ENCODE results near the gene CITED2.

The CITED2 gene

DNA sequence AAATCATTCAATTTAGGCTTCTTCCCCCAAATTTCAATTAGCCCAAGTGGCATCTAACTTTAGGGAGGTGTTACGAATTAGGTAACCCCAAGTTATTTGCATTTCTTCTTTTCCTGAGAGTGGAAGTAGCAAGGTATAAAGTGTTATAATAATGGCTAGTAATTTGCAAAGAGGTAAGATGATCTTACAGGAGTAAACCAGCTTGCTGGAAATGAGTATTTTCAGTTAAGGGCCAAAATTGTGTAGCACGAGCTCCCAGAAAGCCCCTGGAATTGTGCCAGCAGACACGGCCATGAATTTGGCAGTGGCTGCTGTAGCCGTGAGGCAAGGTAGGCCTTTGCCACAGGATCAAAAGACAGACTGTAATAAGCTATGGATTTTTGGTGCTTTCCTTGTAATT lies 38.0 kb downstream of the CITED2 start:
- in situ Hi-C loops (cut with MboI; ENCODE audit: low sequenced_read_pairs): no loop called here

DNA sequence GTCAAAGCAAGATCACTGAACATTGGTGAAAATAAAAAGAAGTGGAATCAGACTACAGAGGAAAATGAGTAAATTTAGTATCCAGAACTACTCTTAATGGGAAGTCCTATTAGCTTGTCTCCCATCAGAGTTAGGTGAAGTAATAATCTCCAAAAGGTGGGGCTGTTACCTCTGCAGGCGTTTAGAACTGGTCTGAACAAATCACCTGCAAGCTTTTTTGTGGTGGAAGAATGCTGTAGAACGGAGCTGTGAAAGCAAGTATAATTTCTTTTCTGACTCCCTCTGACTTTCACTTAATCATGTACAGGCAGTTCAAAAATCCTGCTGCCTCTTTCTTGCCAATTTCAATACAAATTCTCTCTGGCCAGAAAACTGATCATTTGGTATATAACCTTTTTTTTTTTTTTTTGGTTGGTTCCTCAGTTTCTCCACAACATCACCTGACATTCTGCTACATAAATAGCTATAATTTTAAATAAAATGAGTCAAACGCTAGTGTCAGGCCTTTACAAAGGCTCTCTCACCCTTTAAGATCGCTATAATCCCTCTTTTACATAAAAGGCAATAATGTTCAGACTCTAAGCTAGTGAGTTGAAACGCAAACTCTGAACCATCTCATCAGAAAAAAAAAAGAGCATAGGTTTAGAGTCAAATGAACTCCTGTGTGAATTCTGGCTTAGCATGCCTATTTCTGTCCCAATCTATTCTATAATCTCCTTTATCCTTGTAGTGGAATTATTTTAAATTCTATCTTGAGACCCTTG lies 38.8 kb downstream of the CITED2 start:
- in situ Hi-C loops (cut with MboI; ENCODE audit: low sequenced_read_pairs): no loop called here

DNA sequence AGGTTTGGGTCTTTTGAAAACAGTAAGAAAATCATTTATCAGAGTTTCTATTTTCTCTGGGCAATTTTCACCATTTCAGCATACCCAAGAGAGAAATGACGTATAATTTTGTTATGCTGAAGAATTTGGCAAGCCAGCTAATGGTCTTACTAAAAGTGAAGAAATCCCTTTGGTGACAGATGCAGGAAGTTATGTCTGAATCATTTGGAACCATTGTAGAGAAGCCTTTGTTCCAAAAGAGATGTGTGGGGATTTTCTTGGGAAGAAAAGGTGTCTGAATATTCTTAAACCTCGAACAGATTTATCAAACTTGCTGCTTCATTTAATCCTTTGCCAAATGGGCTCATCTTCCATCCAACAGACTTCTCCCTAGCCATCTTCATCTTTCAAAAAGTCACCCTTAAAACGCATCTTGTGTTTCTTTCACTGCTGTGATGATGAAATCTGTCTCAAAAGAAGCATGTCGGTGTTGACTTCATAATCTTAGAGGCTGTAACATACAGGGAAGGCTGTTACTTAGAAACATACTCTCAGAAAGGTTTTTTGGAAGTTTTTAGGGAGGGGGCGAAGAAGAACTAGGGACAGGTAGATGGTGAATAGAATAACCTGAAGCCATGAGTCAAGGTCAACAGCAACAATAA lies 39.5 kb downstream of the CITED2 start:
- in situ Hi-C loops (cut with MboI; ENCODE audit: low sequenced_read_pairs): no loop called here

DNA sequence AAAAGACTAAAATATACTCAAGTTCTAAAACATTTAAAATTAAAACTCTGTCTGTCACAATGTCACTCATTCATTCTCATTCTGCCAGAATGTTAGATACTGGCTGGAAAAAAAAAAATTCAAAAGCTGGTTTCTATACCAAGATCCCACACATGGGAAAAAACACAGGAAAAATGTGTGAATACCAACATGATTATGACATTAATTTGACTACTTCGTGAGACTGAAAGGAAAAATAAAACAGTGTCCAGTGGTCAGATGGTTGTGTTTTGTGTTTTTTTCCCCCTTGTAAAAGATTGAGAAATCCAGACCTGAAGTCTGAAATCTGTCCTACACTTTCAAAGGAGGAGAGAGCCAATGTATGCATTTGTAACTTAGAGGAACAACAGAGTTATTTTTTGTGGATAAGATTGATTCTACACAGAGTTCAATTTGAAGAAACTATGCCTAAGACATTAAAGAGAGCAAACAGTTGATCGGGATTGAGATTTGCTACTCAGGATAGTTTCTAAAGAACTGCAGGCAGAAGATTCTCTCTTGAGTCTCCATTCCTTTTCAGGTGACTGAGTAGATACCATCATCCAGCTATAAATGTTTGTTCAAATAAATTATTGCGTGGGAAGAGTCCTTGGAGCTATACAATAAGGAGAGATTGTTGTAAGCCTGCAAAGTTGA lies 43.5 kb downstream of the CITED2 start:
- in situ Hi-C loops (cut with MboI; ENCODE audit: low sequenced_read_pairs): no loop called here

DNA sequence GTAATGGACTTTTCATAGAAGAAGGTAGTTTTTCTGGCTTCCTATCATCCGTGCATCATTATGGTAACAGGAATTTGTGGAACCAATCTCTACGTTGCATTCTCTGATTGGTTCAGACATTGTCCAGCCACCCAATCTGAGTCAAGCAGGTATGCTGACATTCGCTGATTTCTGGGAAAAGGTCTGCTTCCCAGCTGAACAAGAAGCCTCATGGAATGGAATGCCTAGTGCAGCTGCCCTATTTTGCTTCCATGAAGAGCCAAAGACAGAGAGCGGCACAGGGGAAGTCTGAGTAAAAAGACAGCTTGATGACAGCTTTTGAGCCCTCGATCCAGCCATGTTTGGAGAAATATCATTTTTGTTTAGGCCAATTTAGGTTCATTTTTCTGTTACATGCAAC lies 44.1 kb downstream of the CITED2 start:
- in situ Hi-C loops (cut with MboI; ENCODE audit: low sequenced_read_pairs): no loop called here

DNA sequence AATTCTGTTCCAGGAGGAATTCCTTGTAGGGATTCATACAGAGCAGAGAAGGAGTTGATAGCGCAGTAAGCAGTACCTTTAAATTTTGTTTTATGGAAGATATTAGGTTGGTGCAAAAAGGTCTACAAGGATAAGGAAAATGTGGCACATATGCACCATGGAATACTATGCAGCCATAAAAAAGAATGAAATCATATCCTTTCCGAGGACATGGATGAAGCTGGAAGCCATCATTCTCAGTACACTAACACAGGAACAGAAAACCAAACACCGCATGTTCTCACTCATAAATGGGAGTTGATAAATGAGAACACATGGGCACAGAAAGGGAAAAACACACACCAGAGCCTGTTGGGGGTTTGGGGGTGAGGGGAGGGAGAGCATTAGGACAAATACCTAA lies 45.2 kb downstream of the CITED2 start:
- in situ Hi-C loops (cut with MboI; ENCODE audit: low sequenced_read_pairs): no loop called here

DNA sequence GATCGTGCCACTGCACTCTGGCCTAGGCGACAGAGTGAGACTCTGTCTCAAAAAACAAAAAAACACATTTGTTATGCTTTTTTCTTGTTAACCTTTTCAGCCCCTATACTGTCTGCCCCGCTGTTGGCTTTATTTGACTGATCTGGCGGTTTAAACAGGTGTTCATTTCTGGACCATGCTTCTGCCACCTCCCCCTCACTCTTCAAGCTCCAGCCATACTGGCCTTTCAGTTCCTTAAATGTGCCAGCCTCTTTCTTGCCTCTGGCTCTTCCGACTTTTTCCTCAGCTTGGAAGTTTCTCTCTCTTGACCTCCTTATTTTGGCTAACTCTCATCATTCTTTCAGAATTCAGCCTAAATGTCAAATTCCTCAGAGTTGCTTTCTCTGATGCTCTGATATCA lies 47.4 kb downstream of the CITED2 start:
- in situ Hi-C loops (cut with MboI; ENCODE audit: low sequenced_read_pairs): no loop called here

DNA sequence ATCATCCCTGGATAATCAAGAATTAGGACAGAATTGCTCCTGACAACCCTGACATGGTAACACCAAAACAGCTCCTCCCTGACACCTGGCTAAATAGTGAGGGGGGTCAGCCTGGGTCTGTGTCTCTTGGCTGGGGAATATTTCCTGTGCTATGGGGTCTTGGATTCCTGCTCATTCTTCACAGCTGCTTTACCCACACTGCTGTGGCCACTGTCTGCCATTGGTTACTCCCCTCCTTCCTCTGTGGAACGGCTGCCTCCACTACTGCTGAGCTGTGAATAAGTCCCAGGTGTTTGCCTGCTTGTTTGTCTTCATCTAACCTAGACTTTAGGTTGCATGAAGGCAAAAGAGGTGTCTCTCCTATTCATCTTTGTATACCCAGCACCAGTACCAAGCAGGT lies 48.8 kb downstream of the CITED2 start:
- in situ Hi-C loops (cut with MboI; ENCODE audit: low sequenced_read_pairs): no loop called here

DNA sequence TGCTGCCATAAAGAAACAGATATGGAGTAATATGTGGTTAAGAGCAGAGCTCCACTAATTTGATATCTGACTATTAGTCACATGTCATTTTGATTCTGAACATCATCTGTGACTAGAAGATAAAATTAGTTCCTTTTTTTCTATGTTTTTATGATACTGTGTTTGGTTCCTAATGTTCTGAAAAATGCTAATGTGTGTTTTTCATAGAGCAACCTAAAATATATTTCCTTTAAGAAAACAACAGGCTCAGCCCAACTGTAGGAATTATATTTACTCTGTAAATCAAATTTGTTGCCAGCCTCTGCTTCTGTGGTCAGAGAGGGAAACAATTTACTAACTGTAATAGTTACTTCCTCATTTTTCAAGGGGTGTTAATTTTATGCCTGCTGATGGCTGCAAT lies 49.3 kb downstream of the CITED2 start:
- in situ Hi-C loops (cut with MboI; ENCODE audit: low sequenced_read_pairs): no loop called here

DNA sequence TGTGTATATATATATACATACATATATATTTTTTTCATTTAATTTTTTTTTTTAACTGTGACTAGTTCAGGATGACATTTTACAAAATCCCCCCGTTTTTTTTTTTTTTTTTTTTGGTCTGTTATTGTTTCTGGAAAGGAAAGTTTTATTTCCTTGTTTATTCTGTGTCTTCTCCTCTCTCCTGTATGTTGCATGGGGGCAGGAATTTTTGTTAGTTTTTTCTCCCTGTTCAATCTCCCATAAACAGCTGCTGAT lies 50.2 kb downstream of the CITED2 start:
- in situ Hi-C loops (cut with MboI; ENCODE audit: low sequenced_read_pairs): no loop called here

DNA sequence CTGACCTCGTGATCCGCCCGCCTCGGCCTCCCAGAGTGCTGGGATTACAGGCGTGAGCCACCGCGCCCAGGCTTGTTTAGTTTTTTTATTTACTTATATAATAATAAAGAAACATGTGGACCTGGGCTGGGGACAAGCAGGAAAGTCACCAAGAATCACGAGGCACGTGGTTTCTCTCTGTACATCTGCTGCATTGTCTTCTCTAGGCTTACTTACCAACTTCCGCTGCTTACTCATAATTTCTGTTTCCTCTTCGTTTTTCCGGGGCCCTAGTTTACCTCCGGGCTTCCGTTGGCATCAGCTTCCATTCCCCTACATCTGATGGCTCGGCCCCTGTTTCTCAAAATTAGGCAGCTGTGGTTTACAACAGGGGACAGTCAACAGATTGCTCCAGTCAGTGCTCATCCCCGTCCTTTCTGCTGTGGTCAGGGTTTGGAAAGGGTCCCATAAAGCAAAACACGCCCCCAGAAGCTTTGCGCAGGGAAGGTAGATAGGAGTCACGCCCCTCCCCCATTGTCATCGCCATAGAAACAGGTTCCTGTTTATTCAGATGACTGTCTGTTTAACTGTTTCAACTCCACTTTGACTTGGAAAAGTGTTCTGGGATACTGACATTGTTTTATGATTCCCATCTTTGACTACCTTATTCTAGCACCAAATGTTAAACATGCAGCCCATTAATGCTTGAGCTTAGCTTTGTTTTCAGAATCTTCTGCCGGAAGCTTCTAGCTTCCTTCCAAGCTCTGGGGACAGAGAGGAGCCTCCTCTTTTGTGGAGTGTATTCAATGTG lies 50.7 kb downstream of the CITED2 start:
- in situ Hi-C loops (cut with MboI; ENCODE audit: low sequenced_read_pairs): no loop called here
